IPS-20b (cell line): ENCODE results near the gene GNPAT.

ENCODE experiments used
- H3K27ac ChIP-seq: one replicate; pipeline ENCODE4 v1.5.1; 2013; ENCODE audit warnings: low read length
- H3K27me3 ChIP-seq: 2 replicates; pipeline ENCODE4 v1.6.1; 2013; ENCODE audit warnings: mild to moderate bottlenecking, low read length, inconsistent platforms; ENCODE audit not compliant: insufficient read depth
- H3K36me3 ChIP-seq: 2 replicates; pipeline ENCODE4 v1.6.1; 2013; ENCODE audit warnings: low read depth, mild to moderate bottlenecking, inconsistent platforms, low read length, moderate library complexity; ENCODE audit not compliant: insufficient read depth
- H3K4me1 ChIP-seq: 2 replicates; pipeline ENCODE4 v1.6.1; 2013; ENCODE audit warnings: mild to moderate bottlenecking, control low read depth, inconsistent platforms, low read length, moderate library complexity; ENCODE audit not compliant: insufficient read depth
- H3K4me3 ChIP-seq: 2 replicates; pipeline ENCODE4 v1.5.1; 2013; ENCODE audit warnings: mild to moderate bottlenecking, low read length, inconsistent platforms
- H3K9ac ChIP-seq: 2 replicates; pipeline ENCODE4 v1.6.1; 2013; ENCODE audit warnings: low read depth, mild to moderate bottlenecking, inconsistent platforms, low read length, moderate library complexity
- H3K9me3 ChIP-seq: 2 replicates; pipeline ENCODE4 v1.6.1; 2013; ENCODE audit warnings: mild to moderate bottlenecking, low read depth, low read length, inconsistent platforms; ENCODE audit not compliant: insufficient read depth

Gene GNPAT

GRCh38 chr1:231264642-231265041 is 23.6 kb downstream of the GNPAT start:
- no peak overlapping the region for H3K27ac ChIP-seq
- H3K9ac ChIP-seq: no peak overlapping the region
- no peaks in the 10 kb centered on the region for H3K4me1 ChIP-seq
- H3K27me3 ChIP-seq: no peaks in the 10 kb centered on the region
- no peak overlapping the region for H3K4me3 ChIP-seq
- peaks cover 81% of the 10 kb centered on the region for H3K36me3 ChIP-seq
- no peaks in the 10 kb centered on the region for H3K9me3 ChIP-seq

- Histone ChIP-seq H3K9ac (no peak overlapping the region), H3K4me3 (no peak overlapping the region), H3K4me1 (no peaks in the 10 kb centered on the region), H3K27me3 (no peaks in the 10 kb centered on the region), H3K36me3 (peaks cover 81% of the 10 kb centered on the region), H3K27ac (no peak overlapping the region), H3K9me3 (no peaks in the 10 kb centered on the region)
Observed at GRCh38 chr1:231265379-231265778, 24.4 kb downstream of the GNPAT start.

GRCh38 chr1:231266811-231267322 is 25.9 kb downstream of the GNPAT start:
- Histone ChIP-seq H3K4me3 (no peak overlapping the region), H3K9ac (no peak overlapping the region), H3K9me3 (no peaks in the 10 kb centered on the region), H3K4me1 (no peaks in the 10 kb centered on the region), H3K36me3 (peaks cover 77% of the 10 kb centered on the region), H3K27me3 (no peaks in the 10 kb centered on the region), H3K27ac (no peak overlapping the region)

GRCh38 chr1:231272173-231272572 is 31.2 kb downstream of the GNPAT start:
- H3K9ac ChIP-seq: no peak overlapping the region
- no peak overlapping the region for H3K27ac ChIP-seq
- no peak overlapping the region for H3K4me3 ChIP-seq
- H3K27me3 ChIP-seq: no peaks in the 10 kb centered on the region
- no peaks in the 10 kb centered on the region for H3K4me1 ChIP-seq
- H3K9me3 ChIP-seq: no peaks in the 10 kb centered on the region
- peaks cover 67% of the 10 kb centered on the region for H3K36me3 ChIP-seq

GRCh38 chr1:231272880-231273279 is 31.9 kb downstream of the GNPAT start:
- Histone ChIP-seq H3K27ac (no peak overlapping the region), H3K4me1 (no peaks in the 10 kb centered on the region), H3K36me3 (peaks cover 67% of the 10 kb centered on the region)

GRCh38 chr1:231274119-231274825 is 33.3 kb downstream of the GNPAT start:
- H3K9me3 ChIP-seq: no peaks in the 10 kb centered on the region
- no peaks in the 10 kb centered on the region for H3K4me1 ChIP-seq
- H3K27me3 ChIP-seq: no peaks in the 10 kb centered on the region
- peaks cover 64% of the 10 kb centered on the region for H3K36me3 ChIP-seq
- H3K27ac ChIP-seq: no peak overlapping the region
- no peak overlapping the region for H3K4me3 ChIP-seq
- no peak overlapping the region for H3K9ac ChIP-seq

More at GRCh38 chr1:231272880-231273279, 31.9 kb downstream of the GNPAT start:
- Histone ChIP-seq H3K27me3 (no peaks in the 10 kb centered on the region), H3K9me3 (no peaks in the 10 kb centered on the region), H3K9ac (no peak overlapping the region), H3K4me3 (no peak overlapping the region)

GRCh38 chr1:231278100-231278790 is 37.2 kb downstream of the GNPAT start:
- Histone ChIP-seq H3K27me3 (no peaks in the 10 kb centered on the region), H3K27ac (no peak overlapping the region), H3K9ac (no peak overlapping the region), H3K4me1 (no peaks in the 10 kb centered on the region), H3K9me3 (no peaks in the 10 kb centered on the region), H3K4me3 (no peak overlapping the region), H3K36me3 (peaks cover 42% of the 10 kb centered on the region)

GRCh38 chr1:231279081-231279480 is 38.1 kb downstream of the GNPAT start:
- Histone ChIP-seq H3K9me3 (no peaks in the 10 kb centered on the region), H3K36me3 (peaks cover 35% of the 10 kb centered on the region), H3K9ac (no peak overlapping the region), H3K4me3 (no peak overlapping the region), H3K27ac (no peak overlapping the region), H3K4me1 (no peaks in the 10 kb centered on the region), H3K27me3 (no peaks in the 10 kb centered on the region)

- peaks cover 30% of the 10 kb centered on the region for H3K36me3 ChIP-seq
- H3K4me1 ChIP-seq: no peaks in the 10 kb centered on the region
- H3K27ac ChIP-seq: no peak overlapping the region
- no peak overlapping the region for H3K9ac ChIP-seq
- H3K9me3 ChIP-seq: no peaks in the 10 kb centered on the region
- H3K4me3 ChIP-seq: no peak overlapping the region
- H3K27me3 ChIP-seq: no peaks in the 10 kb centered on the region
Observed at GRCh38 chr1:231279683-231280082, 38.7 kb downstream of the GNPAT start.

GRCh38 chr1:231284441-231284840 is 43.4 kb downstream of the GNPAT start:
- Histone ChIP-seq H3K9ac (no peak overlapping the region), H3K9me3 (no peaks in the 10 kb centered on the region), H3K27me3 (no peaks in the 10 kb centered on the region), H3K27ac (no peak overlapping the region), H3K4me1 (no peaks in the 10 kb centered on the region), H3K36me3 (no peaks in the 10 kb centered on the region), H3K4me3 (no peak overlapping the region)

- no peaks in the 10 kb centered on the region for H3K27me3 ChIP-seq
- no peak overlapping the region for H3K4me3 ChIP-seq
- H3K27ac ChIP-seq: no peak overlapping the region
- no peaks in the 10 kb centered on the region for H3K9me3 ChIP-seq
- no peaks in the 10 kb centered on the region for H3K4me1 ChIP-seq
- H3K9ac ChIP-seq: no peak overlapping the region
- no peaks in the 10 kb centered on the region for H3K36me3 ChIP-seq
Observed at GRCh38 chr1:231286603-231287002, 45.6 kb downstream of the GNPAT start.

- Histone ChIP-seq H3K9ac (no peak overlapping the region), H3K4me3 (no peak overlapping the region), H3K9me3 (no peaks in the 10 kb centered on the region), H3K27me3 (no peaks in the 10 kb centered on the region), H3K36me3 (no peaks in the 10 kb centered on the region), H3K27ac (no peak overlapping the region), H3K4me1 (no peaks in the 10 kb centered on the region)
Observed at GRCh38 chr1:231295938-231296337, 54.9 kb downstream of the GNPAT start.
